SK-N-SH treated with all-trans-retinoic acid at 6 μM for 48 hours (cell line): ENCODE measurements around the gene TMEM200A.

Source experiments
- ATAC-seq: fragments of 200-7000 bp; cut with Tn5 transposase; 3 replicates; pipeline ENCODE4 v1.9.1; 2020; ENCODE audit warnings: mild to moderate bottlenecking, moderate library complexity
- ARNTL ChIP-seq: fragments of 450-650 bp; formaldehyde crosslinking; IDR thresholded peaks from 2 replicates; pipeline ENCODE4 v1.5.0; 2020; ENCODE audit warnings: low read depth, mild to moderate bottlenecking, moderate library complexity, borderline replicate concordance
- CSDC2 ChIP-seq: fragments of 250-450 bp; sonication (Bioruptor Pico); IDR thresholded peaks from 2 replicates; pipeline ENCODE4 v1.5.0; 2020; ENCODE audit warnings: mild to moderate bottlenecking, moderate library complexity
- ESRRG ChIP-seq: fragments of 250-450 bp; sonication (Bioruptor Pico); IDR thresholded peaks from 2 replicates; pipeline ENCODE4 v1.6.1; 2021; ENCODE audit warnings: mild to moderate bottlenecking
- GLIS3 ChIP-seq: fragments of 250-450 bp; sonication (Bioruptor Pico); IDR thresholded peaks from 2 replicates; pipeline ENCODE4 v1.5.0; 2020; ENCODE audit warnings: mild to moderate bottlenecking, moderate library complexity
- ISL1 ChIP-seq: fragments of 250-450 bp; sonication (Bioruptor Pico); IDR thresholded peaks from 2 replicates; pipeline ENCODE4 v2.1.2; 2022; ENCODE audit warnings: mild to moderate bottlenecking, moderate library complexity
- OSR1 ChIP-seq: fragments of 250-450 bp; sonication (Bioruptor Pico); IDR thresholded peaks from 2 replicates; pipeline ENCODE4 v1.8.0; 2022; ENCODE audit warnings: moderate library complexity, mild to moderate bottlenecking, inconsistent platforms
- PPARA ChIP-seq: fragments of 250-450 bp; sonication (Bioruptor Pico); IDR thresholded peaks from 2 replicates; pipeline ENCODE4 v1.5.0; 2020; ENCODE audit warnings: mild to moderate bottlenecking, borderline replicate concordance
- RARB ChIP-seq: fragments of 250-450 bp; sonication (Bioruptor Pico); IDR thresholded peaks from 2 replicates; pipeline ENCODE4 v1.8.0; 2021; ENCODE audit warnings: mild to moderate bottlenecking, moderate library complexity
- SNAI2 ChIP-seq: fragments of 250-450 bp; sonication (Bioruptor Pico); IDR thresholded peaks from 2 replicates; pipeline ENCODE4 v1.5.0; 2020; ENCODE audit warnings: mild to moderate bottlenecking, moderate library complexity
- TCF4 ChIP-seq: fragments of 250-450 bp; sonication (Bioruptor Pico); IDR thresholded peaks from 2 replicates; pipeline ENCODE4 v1.8.0; 2021; ENCODE audit warnings: mild to moderate bottlenecking, moderate library complexity, borderline replicate concordance
- TOX ChIP-seq: fragments of 250-450 bp; sonication (Bioruptor Pico); IDR thresholded peaks from 2 replicates; pipeline ENCODE4 v1.8.0; 2021; ENCODE audit warnings: mild to moderate bottlenecking, moderate library complexity, borderline replicate concordance
- TSHZ2 ChIP-seq: fragments of 250-450 bp; sonication (Bioruptor Pico); IDR thresholded peaks from 2 replicates; pipeline ENCODE4 v1.5.0; 2020; ENCODE audit warnings: mild to moderate bottlenecking, moderate library complexity
- ZC3H10 ChIP-seq: fragments of 250-450 bp; sonication (Bioruptor Pico); IDR thresholded peaks from 2 replicates; pipeline ENCODE4 v1.5.1; 2021; ENCODE audit warnings: mild to moderate bottlenecking, moderate library complexity
- ZFP3 ChIP-seq: fragments of 250-450 bp; sonication (Bioruptor Pico); IDR thresholded peaks from 2 replicates; pipeline ENCODE4 v1.5.0; 2020; ENCODE audit warnings: mild to moderate bottlenecking, moderate library complexity
- ZFP30 ChIP-seq: fragments of 450-650 bp; formaldehyde crosslinking; IDR thresholded peaks from 2 replicates; pipeline ENCODE4 v1.5.0; 2022; ENCODE audit warnings: mild to moderate bottlenecking, moderate library complexity
- ZNF565 ChIP-seq: fragments of 450-650 bp; formaldehyde crosslinking; conservative IDR thresholded peaks from 2 replicates; pipeline ENCODE4 v1.5.0; 2020; ENCODE audit warnings: low read depth, mild to moderate bottlenecking, moderate library complexity
- ZNF70 ChIP-seq: fragments of 450-650 bp; formaldehyde crosslinking; IDR thresholded peaks from 2 replicates; pipeline ENCODE4 v1.5.0; 2020; ENCODE audit warnings: mild to moderate bottlenecking, moderate library complexity
- ZNF8 ChIP-seq: fragments of 450-650 bp; formaldehyde crosslinking; IDR thresholded peaks from 2 replicates; pipeline ENCODE4 v1.5.0; 2020; ENCODE audit warnings: mild to moderate bottlenecking, moderate library complexity
- TF ChIP-seq, protein P1 (sequence below): fragments of 250-450 bp; sonication (Bioruptor Pico); IDR thresholded peaks from 2 replicates; pipeline ENCODE4 v1.5.1; 2020; ENCODE audit warnings: low read depth, mild to moderate bottlenecking, moderate library complexity
- TF ChIP-seq, protein P2 (sequence below): fragments of 250-450 bp; sonication (Bioruptor Pico); IDR thresholded peaks from 2 replicates; pipeline ENCODE4 v1.5.1; 2021; ENCODE audit warnings: mild to moderate bottlenecking, moderate library complexity

Gene TMEM200A

DNA sequence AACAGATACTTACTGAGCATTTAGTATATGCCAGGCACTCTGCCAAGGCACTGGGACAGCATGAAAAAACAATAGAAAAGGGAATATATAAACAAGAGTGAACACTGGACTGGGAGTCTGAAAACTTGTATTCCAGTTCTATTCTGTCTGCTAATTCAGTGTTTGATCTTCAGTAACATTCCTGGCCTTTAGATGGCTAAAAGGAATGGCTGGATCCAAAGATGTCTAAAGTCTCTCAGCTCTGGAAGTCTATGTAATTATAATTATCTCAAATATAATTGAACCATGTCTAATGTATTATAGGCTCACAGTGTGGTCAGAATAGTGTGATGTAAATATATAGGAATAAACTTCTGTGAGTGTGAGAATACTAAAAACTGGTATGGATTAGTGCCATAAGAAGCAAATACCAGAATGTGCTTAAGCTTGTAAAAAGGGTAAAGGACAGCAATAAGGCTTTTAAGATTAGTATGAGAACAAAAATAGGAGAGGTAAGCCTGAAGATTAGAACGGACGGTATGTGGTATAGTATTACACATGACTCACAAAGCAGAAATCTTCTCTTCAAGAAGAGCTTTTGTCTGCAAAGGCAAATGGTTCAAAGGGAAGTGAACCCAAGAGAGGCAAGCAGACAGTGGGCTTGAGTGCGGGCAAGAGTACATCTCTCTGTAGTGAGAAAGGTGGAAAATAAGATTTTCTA lies 68.5 kb downstream of the TMEM200A start (continued):
- TF ChIP-seq ZFP30 (CRISPR knock-in tag) (no peak), ZNF70 (CRISPR knock-in tag) (no peak), SNAI2 (no peak), RARB (CRISPR knock-in tag) (no peak), TOX (CRISPR knock-in tag) (no peak), GLIS3 (no peak), ZNF565 (no peak), OSR1 (CRISPR knock-in tag) (no peak), ARNTL (CRISPR knock-in tag) (no peak), ISL1 (CRISPR knock-in tag) (no peak), TCF4 (CRISPR knock-in tag) (no peak)
- TF ChIP-seq, protein P1, sequence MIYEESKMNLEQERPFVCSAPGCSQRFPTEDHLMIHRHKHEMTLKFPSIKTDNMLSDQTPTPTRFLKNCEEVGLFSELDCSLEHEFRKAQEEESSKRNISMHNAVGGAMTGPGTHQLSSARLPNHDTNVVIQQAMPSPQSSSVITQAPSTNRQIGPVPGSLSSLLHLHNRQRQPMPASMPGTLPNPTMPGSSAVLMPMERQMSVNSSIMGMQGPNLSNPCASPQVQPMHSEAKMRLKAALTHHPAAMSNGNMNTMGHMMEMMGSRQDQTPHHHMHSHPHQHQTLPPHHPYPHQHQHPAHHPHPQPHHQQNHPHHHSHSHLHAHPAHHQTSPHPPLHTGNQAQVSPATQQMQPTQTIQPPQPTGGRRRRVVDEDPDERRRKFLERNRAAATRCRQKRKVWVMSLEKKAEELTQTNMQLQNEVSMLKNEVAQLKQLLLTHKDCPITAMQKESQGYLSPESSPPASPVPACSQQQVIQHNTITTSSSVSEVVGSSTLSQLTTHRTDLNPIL (CRISPR knock-in tag): no peak
- TF ChIP-seq, all 23 proteins: peak for 0

GRCh38 chr6:130435181-130435580 lies 69.4 kb downstream of the TMEM200A start:
- TF ChIP-seq TCF4 (CRISPR knock-in tag): no peak
- TF ChIP-seq SNAI2: no peak
- TF ChIP-seq TOX (CRISPR knock-in tag): no peak
- no peak for TF ChIP-seq ZNF70 (CRISPR knock-in tag)
- no peak for TF ChIP-seq RARB (CRISPR knock-in tag)
- no peak for TF ChIP-seq ZC3H10 (CRISPR knock-in tag)
- TF ChIP-seq, protein P2, sequence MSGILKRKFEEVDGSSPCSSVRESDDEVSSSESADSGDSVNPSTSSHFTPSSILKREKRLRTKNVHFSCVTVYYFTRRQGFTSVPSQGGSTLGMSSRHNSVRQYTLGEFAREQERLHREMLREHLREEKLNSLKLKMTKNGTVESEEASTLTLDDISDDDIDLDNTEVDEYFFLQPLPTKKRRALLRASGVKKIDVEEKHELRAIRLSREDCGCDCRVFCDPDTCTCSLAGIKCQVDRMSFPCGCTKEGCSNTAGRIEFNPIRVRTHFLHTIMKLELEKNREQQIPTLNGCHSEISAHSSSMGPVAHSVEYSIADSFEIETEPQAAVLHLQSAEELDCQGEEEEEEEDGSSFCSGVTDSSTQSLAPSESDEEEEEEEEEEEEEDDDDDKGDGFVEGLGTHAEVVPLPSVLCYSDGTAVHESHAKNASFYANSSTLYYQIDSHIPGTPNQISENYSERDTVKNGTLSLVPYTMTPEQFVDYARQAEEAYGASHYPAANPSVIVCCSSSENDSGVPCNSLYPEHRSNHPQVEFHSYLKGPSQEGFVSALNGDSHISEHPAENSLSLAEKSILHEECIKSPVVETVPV (CRISPR knock-in tag): no peak
- TF ChIP-seq, all 23 proteins: peak for 0
- ATAC-seq: no peak

DNA sequence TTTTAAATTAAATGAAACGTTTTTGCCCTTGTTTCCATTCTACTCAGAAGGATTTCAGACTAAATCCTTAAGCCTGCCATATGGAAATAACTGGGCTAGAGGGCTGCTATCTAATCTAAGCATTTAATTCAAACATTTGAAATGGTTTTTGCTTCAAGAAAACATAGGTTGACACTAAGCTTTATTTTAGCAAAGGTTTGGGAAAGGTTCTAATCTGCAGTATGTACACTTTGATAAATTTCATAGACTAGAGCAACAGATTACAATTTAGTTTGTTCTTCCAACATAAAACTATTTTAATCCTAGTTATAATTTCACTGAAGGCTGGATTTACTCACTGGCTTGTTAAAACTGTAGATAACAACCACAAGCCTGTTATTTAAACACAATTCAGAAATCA lies 72.1 kb downstream of the TMEM200A start:
- TF ChIP-seq TOX (CRISPR knock-in tag) (no peak), SNAI2 (no peak), ZNF70 (CRISPR knock-in tag) (no peak), ZNF565 (no peak), PPARA (CRISPR knock-in tag) (no peak), ISL1 (CRISPR knock-in tag) (no peak), ZNF8 (CRISPR knock-in tag) (no peak), CSDC2 (CRISPR knock-in tag) (no peak), ZFP30 (CRISPR knock-in tag) (no peak), TCF4 (CRISPR knock-in tag) (no peak), TSHZ2 (CRISPR knock-in tag) (no peak), ESRRG (CRISPR knock-in tag) (no peak), ARNTL (CRISPR knock-in tag) (no peak), RARB (CRISPR knock-in tag) (no peak), ZFP3 (CRISPR knock-in tag) (no peak)
- TF ChIP-seq, protein P1 (CRISPR knock-in tag): no peak
- TF ChIP-seq, protein P2 (CRISPR knock-in tag): no peak
- ATAC-seq: no peak
